Transverse colon (tissue), 1 donor: ENCODE results near the gene NABP2.

Experiments used
- EP300 ChIP-seq: sonication (generic); formaldehyde crosslinking; IDR thresholded peaks from one replicate; pipeline ENCODE4 v1.6.1; 2017; ENCODE audit warnings: antibody characterized with exemption, low read depth
- POLR2A ChIP-seq: fragments of 450-650 bp; IDR thresholded peaks from one replicate; pipeline ENCODE4 v1.6.1; 2016; ENCODE audit warnings: antibody characterized with exemption, mild to moderate bottlenecking, moderate library complexity

GRCh38 chr12:56242986-56243385 is 18.8 kb downstream of the NABP2 start:
- TF ChIP-seq POLR2A: no peak
- no peak for TF ChIP-seq EP300
